NCI-H82 treated with DMSO at 0.1 percent for 48 hours (cell line): ENCODE measurements around the gene COL8A1.

Experiments used
- DNase-seq: peaks from one replicate; lab custom pipeline; 2025; ENCODE audit not compliant: unreplicated experiment; lab: John Stamatoyannopoulos, UW

Gene COL8A1

GRCh38 chr3:99669879-99670555 lies 31.6 kb downstream of the COL8A1 start:
- DNase-seq: no peak

- DNase-seq: no peak
Observed at GRCh38 chr3:99670556-99670950, 32.2 kb downstream of the COL8A1 start.

DNA sequence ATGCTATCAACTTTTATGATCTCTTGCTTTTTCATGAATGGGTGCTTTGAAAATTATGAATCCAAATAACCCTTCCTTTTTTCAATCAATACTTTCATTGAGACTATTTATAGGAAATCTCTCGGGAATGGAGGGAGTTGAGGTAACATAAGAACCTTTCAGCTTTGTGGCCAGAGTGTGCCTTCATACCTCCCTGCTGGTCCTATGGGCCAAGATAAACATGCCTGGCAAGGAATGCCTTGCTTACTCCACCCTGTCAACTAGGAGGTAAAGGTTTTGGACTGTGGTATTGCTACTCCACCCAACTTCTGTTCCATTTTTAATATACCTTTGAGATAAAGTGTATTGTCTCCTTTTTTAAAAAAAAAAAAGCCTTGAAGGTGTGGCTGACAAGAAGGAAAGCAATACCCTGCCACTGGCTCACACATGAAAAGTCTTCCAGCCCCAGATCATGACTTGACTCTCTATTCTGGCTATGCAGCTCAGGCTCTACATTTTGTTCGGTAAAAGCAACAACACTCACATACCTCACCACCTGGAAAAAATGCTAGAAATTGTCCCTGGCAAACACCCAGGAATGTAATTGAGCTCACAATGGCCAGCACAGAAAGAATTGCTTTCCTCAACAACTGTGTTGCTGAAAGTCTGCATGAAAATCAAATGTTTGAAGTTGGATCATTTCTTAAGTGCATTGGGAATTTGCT lies 35.8 kb downstream of the COL8A1 start:
- no peak for DNase-seq

GRCh38 chr3:99678023-99678422 lies 39.6 kb downstream of the COL8A1 start:
- DNase-seq: no peak

DNA sequence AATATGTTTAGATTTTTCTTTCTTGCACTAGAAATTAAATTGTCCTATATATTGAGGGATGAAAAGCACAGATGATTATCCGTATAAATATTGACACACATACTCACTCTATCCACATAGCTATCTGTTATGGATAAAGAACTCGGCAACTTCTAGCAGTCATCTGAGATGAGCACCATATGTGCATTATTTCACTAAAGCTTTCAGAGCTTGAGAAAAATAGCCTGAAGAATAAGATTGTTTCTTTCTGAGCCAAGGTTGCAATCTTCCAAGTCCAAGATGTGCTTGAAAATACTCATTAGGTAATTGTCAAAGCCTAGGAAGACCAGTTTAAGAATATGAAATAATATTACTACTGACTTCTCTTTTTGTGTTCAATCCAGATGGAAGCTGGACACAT lies 40.5 kb downstream of the COL8A1 start:
- no peak for DNase-seq

- no peak for DNase-seq
Observed at GRCh38 chr3:99681512-99681911, 43.1 kb downstream of the COL8A1 start.

DNA sequence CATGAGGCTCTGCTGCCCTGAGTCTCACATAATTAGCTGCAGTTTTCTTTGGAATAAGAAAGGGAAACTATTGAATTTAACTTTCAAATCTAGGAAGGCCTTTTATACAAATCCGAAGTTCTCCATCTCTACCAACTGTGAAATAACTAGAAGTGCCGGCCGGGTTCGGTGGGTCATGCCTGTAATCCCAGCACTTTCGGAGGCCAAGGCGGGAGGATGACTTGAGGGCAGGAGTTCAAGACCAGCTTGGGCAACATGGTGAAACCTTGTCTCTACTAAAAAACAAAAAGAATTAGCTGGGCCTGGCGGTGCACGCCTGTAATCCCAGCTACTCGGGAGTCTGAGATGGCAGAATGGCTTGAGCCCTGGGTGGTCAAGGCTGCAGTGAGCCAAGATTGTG lies 43.6 kb downstream of the COL8A1 start:
- no peak for DNase-seq

- no peak for DNase-seq
Observed at GRCh38 chr3:99683465-99683864, 45.1 kb downstream of the COL8A1 start.

DNA sequence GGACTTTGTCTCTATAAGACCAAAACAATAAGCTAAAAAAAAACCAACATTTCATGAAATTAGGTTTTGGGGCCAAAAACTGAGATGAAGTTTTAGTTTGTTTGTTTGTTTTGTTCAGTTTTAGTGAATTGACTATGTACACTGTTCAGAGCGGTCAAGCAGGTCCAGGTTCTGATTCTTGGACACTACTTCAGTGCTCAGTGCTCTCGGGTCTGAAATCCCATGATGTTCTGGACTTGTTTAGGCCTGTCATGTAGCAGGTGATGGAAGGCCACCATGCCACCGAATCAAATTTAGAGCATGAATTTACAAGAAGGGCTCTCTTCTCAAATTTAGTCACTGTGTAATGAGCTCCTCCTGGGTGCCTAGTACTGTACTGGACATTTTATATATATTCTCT lies 45.5 kb downstream of the COL8A1 start:
- DNase-seq: no peak

DNA sequence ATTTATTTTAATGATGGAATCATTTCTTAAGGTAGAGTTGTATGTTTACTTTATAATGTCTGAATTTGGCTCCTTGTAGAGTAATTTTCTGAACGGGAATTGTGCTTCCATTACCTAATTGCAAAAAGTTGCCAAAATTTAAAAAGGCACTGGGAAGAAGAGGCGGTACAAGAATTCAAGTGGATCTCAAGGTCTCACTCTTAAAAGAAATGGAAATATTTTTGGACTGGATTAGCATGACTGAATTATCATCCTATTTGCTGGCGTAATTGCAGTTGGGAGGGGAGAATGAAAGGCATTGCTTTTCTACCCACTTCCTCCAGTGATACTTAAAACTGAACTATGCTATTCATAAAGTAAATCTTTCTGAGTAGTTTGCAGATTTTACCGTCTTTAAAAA lies 46.2 kb downstream of the COL8A1 start:
- no peak for DNase-seq

DNA sequence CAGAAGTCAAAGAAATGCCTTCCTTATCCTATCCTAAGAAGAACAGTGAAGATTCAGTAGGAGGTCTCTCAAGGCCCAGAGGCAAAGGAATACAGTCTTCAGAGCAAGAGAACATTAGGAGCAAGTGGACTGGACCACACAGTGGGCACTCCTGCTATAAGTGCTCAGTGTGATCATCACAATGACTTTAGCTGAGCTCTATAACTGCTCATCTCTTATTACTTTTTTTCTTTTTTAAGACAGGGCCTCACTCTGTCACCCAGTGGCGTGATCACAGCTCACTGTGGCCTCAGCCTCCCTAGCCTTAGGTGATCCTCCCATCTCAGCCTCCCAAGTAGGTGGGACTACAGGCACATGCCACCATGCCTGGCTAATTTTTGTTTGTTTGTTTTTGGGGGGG lies 48.1 kb downstream of the COL8A1 start:
- DNase-seq: no peak

- peak; percentile 20 for DNase-seq
Observed at GRCh38 chr3:99686955-99687612, 48.7 kb downstream of the COL8A1 start.

DNA sequence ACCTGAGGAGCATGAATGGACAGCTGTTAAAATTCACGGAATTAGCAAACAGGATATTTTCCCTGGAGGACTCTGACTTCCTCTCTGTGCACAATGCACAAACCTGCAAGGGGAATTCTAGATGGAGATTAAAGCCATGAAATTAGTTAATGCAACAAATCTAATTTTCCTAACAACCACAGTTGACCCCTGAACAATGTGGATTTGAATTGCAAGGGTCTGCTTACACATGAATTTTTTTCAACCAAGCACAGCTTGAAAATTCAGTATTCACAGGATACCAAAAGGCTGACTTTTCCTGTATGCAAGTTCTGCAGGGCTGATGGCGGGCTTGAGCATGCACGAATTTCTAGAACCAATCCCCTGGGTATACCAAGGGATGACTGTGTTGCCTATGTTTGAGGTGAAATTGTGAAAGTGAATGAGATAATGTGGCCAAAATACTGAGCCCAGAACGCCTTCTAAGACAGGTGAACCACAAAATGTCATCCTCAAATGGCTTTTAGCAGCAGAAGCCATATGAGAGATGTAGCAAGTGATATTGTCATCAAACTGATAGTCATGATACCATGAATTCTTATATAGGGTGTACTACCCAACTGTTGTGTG lies 52.5 kb downstream of the COL8A1 start:
- no peak for DNase-seq

- no peak for DNase-seq
Observed at GRCh38 chr3:99693636-99694035, 55.2 kb downstream of the COL8A1 start.

GRCh38 chr3:99696497-99696896 lies 58.1 kb downstream of the COL8A1 start:
- no peak for DNase-seq

- DNase-seq: no peak
Observed at GRCh38 chr3:99697250-99697649, 58.9 kb downstream of the COL8A1 start.

- DNase-seq: no peak
Observed at GRCh38 chr3:99698932-99699331, 60.5 kb downstream of the COL8A1 start.

- no peak for DNase-seq
Observed at GRCh38 chr3:99699841-99700240, 61.4 kb downstream of the COL8A1 start.

DNA sequence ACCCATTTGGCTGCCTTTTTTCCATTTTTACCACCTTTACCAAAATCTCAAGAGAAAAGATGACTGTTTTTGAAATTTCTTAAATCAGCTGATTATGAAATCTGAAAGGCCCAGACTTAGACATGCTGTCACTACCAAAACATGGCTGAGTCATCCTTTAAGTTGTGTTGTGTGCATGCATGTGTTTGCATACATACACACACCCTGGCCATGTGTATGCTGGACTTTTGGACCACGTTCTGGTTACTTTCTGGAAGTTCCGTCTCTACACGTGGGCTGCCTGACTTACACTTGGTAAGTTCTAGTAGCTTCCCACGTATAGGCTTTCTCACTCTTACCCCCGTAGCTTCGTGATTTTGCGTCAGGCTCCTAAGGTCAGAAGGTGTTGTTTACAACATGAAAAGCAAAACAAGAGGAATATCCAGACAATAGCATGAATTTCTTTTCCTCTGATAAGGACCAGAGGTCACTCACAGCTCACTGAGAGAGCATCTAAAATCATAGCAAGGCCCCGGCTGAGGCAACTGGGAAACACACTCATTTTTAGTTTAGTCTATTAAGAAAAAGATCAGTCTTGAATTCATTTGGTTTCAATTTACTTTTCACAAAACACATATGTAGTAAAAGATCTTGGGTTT lies 62.4 kb downstream of the COL8A1 start:
- DNase-seq: no peak

GRCh38 chr3:99702953-99703943 lies 64.9 kb downstream of the COL8A1 start:
- DNase-seq: no peak
